Neuronal stem cell (in vitro differentiated cells): ENCODE measurements around the gene ZNF443. TPM values are rescaled to one million over a fixed set of nuclear protein-coding genes. Genes with fewer than 3 reads are reported as not detected.
"Not testable (repeated sequence)": the region's sequence is repeated elsewhere in the genome, so short reads cannot be mapped to it uniquely, and the experiment has no call there.

Source experiments
- DNase-seq: peaks from one replicate; pipeline ENCODE4 v3.0.0-alpha.2; 2013; ENCODE audit warnings: low spot score
- H2AFZ ChIP-seq: one replicate; pipeline ENCODE4 v1.6.1; 2013; ENCODE audit warnings: mild to moderate bottlenecking, low read length, inconsistent platforms
- H2AK5ac ChIP-seq: 2 replicates; pipeline ENCODE4 v1.6.1; 2013; ENCODE audit warnings: low read depth, mild to moderate bottlenecking, inconsistent platforms, low read length, moderate library complexity, mixed read lengths
- H2BK120ac ChIP-seq: 2 replicates; pipeline ENCODE4 v1.6.1; 2013; ENCODE audit warnings: low read depth, mild to moderate bottlenecking, inconsistent platforms, low read length, moderate library complexity, mixed read lengths
- H2BK12ac ChIP-seq: one replicate; pipeline ENCODE4 v1.6.1; 2013; ENCODE audit warnings: low read length, inconsistent platforms
- H2BK15ac ChIP-seq: 2 replicates; pipeline ENCODE4 v1.6.1; 2013; ENCODE audit warnings: mild to moderate bottlenecking, low read length, inconsistent platforms, mixed read lengths
- H2BK5ac ChIP-seq: one replicate; pipeline ENCODE4 v1.6.1; 2013; ENCODE audit warnings: inconsistent platforms, mild to moderate bottlenecking, low read length, moderate library complexity
- H3K14ac ChIP-seq: one replicate; pipeline ENCODE4 v1.6.1; 2013; ENCODE audit warnings: low read length, inconsistent platforms
- H3K18ac ChIP-seq: 2 replicates; pipeline ENCODE4 v1.6.1; 2013; ENCODE audit warnings: low read length, inconsistent platforms
- H3K23ac ChIP-seq: 2 replicates; pipeline ENCODE4 v1.6.1; 2013; ENCODE audit warnings: low read depth, mild to moderate bottlenecking, mixed read lengths, low read length, inconsistent platforms; ENCODE audit not compliant: poor library complexity
- H3K27ac ChIP-seq: replicated peaks from 3 replicates; pipeline ENCODE4 v1.5.1; 2013; ENCODE audit warnings: low read length, inconsistent platforms
- H3K27me3 ChIP-seq, 3 experiments: 2 replicates each; pipeline ENCODE4 v1.6.1; 2013; ENCODE audit warnings: low read length in 3 of 3, mild to moderate bottlenecking in 2 of 3, inconsistent platforms in 1 of 3, low read depth in 1 of 3, mixed read lengths in 1 of 3, moderate library complexity in 1 of 3; ENCODE audit not compliant: control insufficient read depth in 3 of 3, insufficient read depth in 3 of 3
- H3K36me3 ChIP-seq, 2 donors: replicated peaks in 1 of 2; 2 replicates each; pipeline ENCODE4 v1.6.1; 2013; ENCODE audit warnings: low read length in 2 of 2; ENCODE audit not compliant: control insufficient read depth in 2 of 2, insufficient read depth in 2 of 2
- H3K4ac ChIP-seq: 2 replicates; pipeline ENCODE4 v1.6.1; 2013; ENCODE audit warnings: inconsistent platforms, mild to moderate bottlenecking, low read length, moderate library complexity
- H3K4me1 ChIP-seq, 2 donors: 1 replicate in 1 of 2; 2 replicates in 1 of 2; pipeline ENCODE4 v1.6.1; 2013; ENCODE audit warnings: low read length in 2 of 2, low read depth in 1 of 2; ENCODE audit not compliant: control insufficient read depth in 2 of 2, insufficient read depth in 1 of 2
- H3K4me2 ChIP-seq: one replicate; pipeline ENCODE4 v1.6.1; 2013; ENCODE audit warnings: mild to moderate bottlenecking, low read length, inconsistent platforms; ENCODE audit not compliant: insufficient read depth, poor library complexity, severe bottlenecking
- H3K4me3 ChIP-seq, 2 donors: 2 replicates each; pipeline ENCODE4 v1.5.1; 2013; ENCODE audit warnings: low read length in 2 of 2, mild to moderate bottlenecking in 2 of 2, inconsistent platforms in 1 of 2, moderate library complexity in 1 of 2
- H3K79me1 ChIP-seq: one replicate; pipeline ENCODE4 v1.6.1; 2013; ENCODE audit warnings: low read depth, mild to moderate bottlenecking, inconsistent platforms, low read length, moderate library complexity
- H3K9ac ChIP-seq: one replicate; pipeline ENCODE4 v1.6.1; 2013; ENCODE audit warnings: mild to moderate bottlenecking, low read depth, low read length, inconsistent platforms; ENCODE audit not compliant: poor library complexity
- H3K9me3 ChIP-seq, 2 donors: replicated peaks in 1 of 2; 2 replicates each; pipeline versions ENCODE3 to v1.6.1; 2013; ENCODE audit warnings: low read length in 2 of 2, mild to moderate bottlenecking in 2 of 2, inconsistent platforms in 1 of 2, low read depth in 1 of 2, mixed read lengths in 1 of 2, moderate library complexity in 1 of 2; ENCODE audit not compliant: control insufficient read depth in 2 of 2, insufficient read depth in 1 of 2
- H4K8ac ChIP-seq: one replicate; pipeline ENCODE4 v1.6.1; 2013; ENCODE audit warnings: low read depth, mild to moderate bottlenecking, inconsistent platforms, low read length, moderate library complexity
- H4K91ac ChIP-seq: one replicate; pipeline ENCODE4 v1.6.1; 2013; ENCODE audit warnings: low read length, low read depth, mild to moderate bottlenecking, inconsistent platforms; ENCODE audit not compliant: poor library complexity
- WGBS, 2 donors: extraction: QIAGEN DNeasy Blood & Tissue Kit; methylation state at CpG; one replicate each; pipeline ENCODE4 v1.1.7; 2013; ENCODE audit warnings: missing lambda C conversion rate in 2 of 2, mixed read lengths in 1 of 2; ENCODE audit not compliant: insufficient read length in 2 of 2, insufficient replicate concordance in 1 of 2; ENCODE audit errors: extremely low coverage in 2 of 2; 5-methylcytosine and 5-hydroxymethylcytosine counted together
- polyA plus RNA-seq, 2 experiments: library from polyadenylated mRNA; stranded (reverse); fragments of 200-250 nt; gene quantifications; one replicate each; pipeline ENCODE4 v1.2.3, GENCODE V29; 2013

ZNF443 gene
- polyA plus RNA-seq (2013, experiment 1 of 2): 5.0 TPM
- 5.1 TPM for polyA plus RNA-seq (2013, experiment 2 of 2)

DNA sequence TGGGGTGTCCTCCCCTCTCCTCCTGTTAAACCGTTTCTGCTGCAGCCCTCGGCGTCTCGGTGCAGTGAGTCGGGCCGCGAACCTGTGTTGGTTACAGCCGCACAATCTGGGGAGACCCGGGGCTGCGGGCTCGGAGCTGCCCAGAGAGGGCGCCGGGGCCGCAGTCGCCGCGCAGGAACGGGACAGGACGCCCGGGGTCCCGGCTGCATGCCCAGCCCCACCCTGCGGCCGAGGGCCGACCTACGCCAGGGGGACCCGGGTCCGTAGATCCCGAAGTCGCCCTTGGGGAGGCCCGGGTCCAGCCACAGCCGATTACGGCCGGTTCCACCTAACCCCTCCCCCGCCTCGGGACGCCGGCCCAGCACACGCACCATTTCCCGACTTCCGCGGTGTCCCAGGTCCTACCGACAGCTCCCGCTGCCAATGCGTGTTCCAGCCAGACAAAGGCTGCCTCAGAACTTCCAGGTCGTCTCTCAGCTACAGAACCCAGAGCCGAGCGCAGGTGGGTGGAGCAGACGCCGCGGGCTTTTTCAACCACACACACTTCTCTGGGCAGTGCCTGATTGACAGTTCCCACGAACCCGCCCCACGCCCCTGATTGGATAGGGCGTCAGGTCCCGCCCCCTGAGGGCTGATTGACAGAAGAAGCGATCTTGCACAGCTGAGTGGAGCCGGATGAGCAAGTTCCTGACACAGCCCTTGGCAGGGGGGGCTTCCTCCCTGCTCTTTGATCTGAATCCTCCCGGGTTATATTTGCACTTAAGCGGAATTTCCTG, at the start of gene ZNF443:
Gene ZNF443, minus strand, starts transcription at position 481 of the 776 bp plus-strand sequence. Its CDS starts 107 bp downstream, at position 374.
- H3K79me1 ChIP-seq: no peaks in the 10 kb centered on the region
- H3K4me1 ChIP-seq: no peaks in the 10 kb centered on the region
- no peak within 1 kb of the TSS for H4K8ac ChIP-seq
- peaks cover 0 to 6% of the 10 kb centered on the region in 2 donors for H3K9me3 ChIP-seq
- no peak within 1 kb of the TSS for H3K14ac ChIP-seq
- peak; percentile 96 for DNase-seq
- no peak within 1 kb of the TSS for H2AK5ac ChIP-seq
- no peak within 1 kb of the TSS for H2BK120ac ChIP-seq
- peak within 1 kb of the TSS; percentile 87 for H2BK5ac ChIP-seq
- peak within 1 kb of the TSS; percentile 90 for H3K23ac ChIP-seq
- no peak within 1 kb of the TSS for H2BK12ac ChIP-seq
- H3K4me3 ChIP-seq: peak within 1 kb of the TSS; percentile 88 to 94
- no peak within 1 kb of the TSS for H3K4ac ChIP-seq
- H3K27ac ChIP-seq: peak within 1 kb of the TSS; percentile 94
- no peak within 1 kb of the TSS for H2BK15ac ChIP-seq
- WGBS, 2 donors: no CpG with 5 or more reads among the region's 59 CpGs
- no peaks in the 10 kb centered on the region for H3K27me3 ChIP-seq
- peak within 1 kb of the TSS; percentile 66 for H3K4me2 ChIP-seq
- H3K36me3 ChIP-seq: no peaks in the 10 kb centered on the region
- no peak within 1 kb of the TSS for H4K91ac ChIP-seq
- H3K18ac ChIP-seq: peak within 1 kb of the TSS; percentile 96
- H3K9ac ChIP-seq: peak within 1 kb of the TSS; percentile 86
- H2AFZ ChIP-seq: peak within 1 kb of the TSS; percentile 93

DNA sequence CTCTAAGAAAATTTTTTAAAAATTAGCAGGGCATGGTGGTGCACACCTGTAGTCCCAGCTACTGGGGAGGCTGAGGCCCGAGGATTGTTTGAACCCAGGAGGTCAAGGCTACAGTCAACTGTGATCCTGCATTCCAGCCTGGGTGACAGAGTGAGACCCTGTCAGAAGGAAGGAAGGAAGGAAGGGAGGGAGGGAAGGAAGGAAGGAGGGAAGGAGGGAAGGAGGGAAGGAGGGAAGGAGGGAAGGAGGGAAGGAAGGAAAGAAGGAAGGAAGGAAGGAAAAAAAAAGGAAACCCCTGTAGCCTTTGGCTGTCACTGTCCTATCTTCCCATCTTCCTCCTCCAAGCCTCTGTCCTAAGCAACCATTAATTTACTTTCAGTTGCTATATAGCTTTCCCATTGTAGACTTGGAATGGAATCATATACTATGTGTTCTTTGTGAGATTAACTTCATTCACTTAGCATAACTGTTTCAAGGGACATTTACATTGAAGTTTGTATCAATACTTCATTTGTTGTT, 45.5 kb upstream of the ZNF443 start:
- not testable (repeated sequence) for H2AFZ ChIP-seq, H4K91ac ChIP-seq, H2BK12ac ChIP-seq, H3K4ac ChIP-seq, H3K27ac ChIP-seq, H4K8ac ChIP-seq, H3K18ac ChIP-seq, H3K23ac ChIP-seq, DNase-seq, H3K4me1 ChIP-seq, H2BK15ac ChIP-seq, H2BK120ac ChIP-seq, H3K27me3 ChIP-seq, H2BK5ac ChIP-seq, H2AK5ac ChIP-seq, H3K79me1 ChIP-seq, H3K4me3 ChIP-seq, H3K4me2 ChIP-seq, H3K14ac ChIP-seq, H3K9ac ChIP-seq
- Histone ChIP-seq H3K9me3 (peaks cover 0 to 20% of the 10 kb centered on the region in 2 donors), H3K36me3 (peaks cover 0 to 17% of the 10 kb centered on the region in 2 donors)
- no CpG with 5 or more reads among the region's 1 CpG for WGBS, 2 donors

DNA sequence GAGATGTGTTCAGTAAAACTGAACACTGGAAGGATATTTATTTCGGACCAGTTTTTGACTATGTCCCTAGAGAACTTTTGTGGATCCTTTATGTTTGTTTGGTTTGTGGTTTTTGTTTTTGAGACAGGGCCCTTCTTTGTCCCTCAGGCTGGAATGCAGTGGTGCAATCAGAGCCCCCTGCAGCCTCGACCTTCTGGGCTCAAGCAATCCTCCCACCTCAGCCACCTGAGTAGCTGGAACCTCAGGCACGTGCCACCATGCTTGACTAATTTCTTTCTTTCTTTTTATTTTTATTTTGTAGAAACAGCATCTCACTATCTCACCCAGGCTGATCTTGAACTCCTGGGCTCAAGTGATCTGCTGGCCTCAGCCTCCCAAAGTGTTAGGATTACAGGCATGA, 44.8 kb upstream of the ZNF443 start:
- Histone ChIP-seq H3K14ac (no peak overlapping the region), H2BK5ac (no peak overlapping the region), H3K4me1 (peaks cover 0 to 3% of the 10 kb centered on the region in 2 donors), H4K91ac (no peak overlapping the region), H2AFZ (peak overlapping the region; percentile 90), H3K36me3 (peaks cover 0 to 24% of the 10 kb centered on the region in 2 donors), H3K9me3 (peaks cover 0 to 27% of the 10 kb centered on the region in 2 donors), H2BK15ac (no peak overlapping the region), H3K4me3 (peak overlapping the region in 1 of 2 donors; percentile 77), H3K4ac (no peak overlapping the region), H3K9ac (no peak overlapping the region), H3K18ac (peak overlapping the region; percentile 35), H3K27ac (no peak overlapping the region), H3K23ac (no peak overlapping the region), H2BK120ac (no peak overlapping the region), H2AK5ac (peak overlapping the region; percentile 41), H3K4me2 (peak overlapping the region; percentile 59), H3K27me3 (no peaks in the 10 kb centered on the region), H4K8ac (no peak overlapping the region), H3K79me1 (peaks cover 2% of the 10 kb centered on the region), H2BK12ac (no peak overlapping the region)
- no CpG with 5 or more reads among the region's 3 CpGs for WGBS, 2 donors
- no peak for DNase-seq

DNA sequence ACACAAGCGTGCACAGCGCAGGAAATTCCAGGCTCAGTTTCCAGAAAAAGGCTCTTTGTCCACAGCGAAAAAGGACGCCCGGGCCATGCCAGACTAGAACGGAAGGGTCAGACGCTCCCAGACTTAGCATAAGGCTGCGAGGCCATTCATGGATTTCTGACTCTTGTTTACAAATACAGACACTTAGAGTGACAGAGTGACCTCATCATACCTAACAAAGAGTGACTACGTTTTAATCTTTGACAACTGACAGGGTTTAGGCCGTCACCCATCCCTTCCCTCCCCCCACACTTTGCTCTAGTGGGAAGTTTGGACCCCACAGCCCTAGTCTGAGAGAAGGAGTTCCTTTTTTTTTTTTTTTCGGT, 44.2 kb upstream of the ZNF443 start:
- Histone ChIP-seq H2AK5ac (peak overlapping the region; percentile 41), H2BK120ac (no peak overlapping the region), H2BK12ac (no peak overlapping the region), H3K9ac (no peak overlapping the region), H3K23ac (no peak overlapping the region), H4K8ac (no peak overlapping the region), H2AFZ (peak overlapping the region; percentile 90), H3K4me2 (peak overlapping the region; percentile 59), H2BK5ac (no peak overlapping the region), H3K4me3 (peak overlapping the region; percentile 77 to 78), H4K91ac (no peak overlapping the region), H3K9me3 (peaks cover 0 to 29% of the 10 kb centered on the region in 2 donors), H3K36me3 (peaks cover 0 to 27% of the 10 kb centered on the region in 2 donors), H3K4me1 (peaks cover 0 to 3% of the 10 kb centered on the region in 2 donors), H3K27ac (peak overlapping the region; percentile 90), H2BK15ac (no peak overlapping the region), H3K27me3 (no peaks in the 10 kb centered on the region), H3K79me1 (peaks cover 2% of the 10 kb centered on the region), H3K4ac (no peak overlapping the region), H3K14ac (no peak overlapping the region), H3K18ac (peak overlapping the region; percentile 44)
- no CpG with 5 or more reads among the region's 11 CpGs for WGBS, 2 donors
- no peak for DNase-seq
